HepG2 (cell line): Measurements from ENCODE around the gene PIEZO1. TPM values are rescaled to one million over a fixed set of nuclear protein-coding genes. Genes with fewer than 3 reads are reported as not detected.

Source experiments
- ELF3 ChIP-seq: IDR thresholded peaks from 2 replicates; pipeline ENCODE4 v1.6.1; 2016; ENCODE audit warnings: missing genetic modification reagents, missing compliant biosample characterization
- NFYC ChIP-seq: IDR thresholded peaks from 2 replicates; pipeline ENCODE4 v1.6.1; 2016; ENCODE audit warnings: missing genetic modification reagents, missing compliant biosample characterization
- NR3C1 ChIP-seq: sonication (generic); formaldehyde crosslinking; IDR thresholded peaks from 2 replicates; pipeline ENCODE4 v1.4.0; 2020; ENCODE audit warnings: missing genetic modification reagents
- PHF5A ChIP-seq: IDR thresholded peaks from one replicate; pipeline ENCODE4 v1.6.1; 2018; ENCODE audit warnings: low read depth, missing genetic modification reagents; ENCODE audit not compliant: unreplicated experiment
- PITX1 ChIP-seq: sonication (generic); formaldehyde crosslinking; IDR thresholded peaks from 2 replicates; pipeline ENCODE4 v1.5.1; 2020; ENCODE audit warnings: mild to moderate bottlenecking, missing genetic modification reagents
- RBM39 ChIP-seq: fragments of 200-400 bp; formaldehyde crosslinking; IDR thresholded peaks from one replicate; pipeline ENCODE4 v1.6.1; 2018; ENCODE audit warnings: antibody characterized with exemption, mild to moderate bottlenecking, low read depth, low read length; ENCODE audit not compliant: poor library complexity, severe bottlenecking
- SYNCRIP ChIP-seq: fragments of 200-400 bp; formaldehyde crosslinking; IDR thresholded peaks from 2 replicates; pipeline ENCODE4 v1.6.1; 2018; ENCODE audit warnings: mild to moderate bottlenecking, low read depth, low read length; ENCODE audit not compliant: insufficient read depth
- ZIK1 ChIP-seq: sonication (generic); formaldehyde crosslinking; IDR thresholded peaks from 2 replicates; pipeline ENCODE4 v1.5.0; 2020; ENCODE audit warnings: mild to moderate bottlenecking, low read depth, missing genetic modification reagents, borderline replicate concordance
- ZNF263 ChIP-seq: sonication (generic); formaldehyde crosslinking; IDR thresholded peaks from 2 replicates; pipeline ENCODE4 v1.4.0; 2020; ENCODE audit warnings: missing genetic modification reagents
- ZNF546 ChIP-seq: sonication (generic); formaldehyde crosslinking; conservative IDR thresholded peaks from 2 replicates; pipeline ENCODE4 v1.8.1; 2023; ENCODE audit warnings: mild to moderate bottlenecking, missing genetic modification reagents
- ZNF660 ChIP-seq: sonication (generic); formaldehyde crosslinking; IDR thresholded peaks from 2 replicates; pipeline ENCODE4 v1.5.1; 2020; ENCODE audit warnings: mild to moderate bottlenecking, low read depth, missing genetic modification reagents, borderline replicate concordance
- ZNF713 ChIP-seq: sonication (generic); formaldehyde crosslinking; IDR thresholded peaks from 2 replicates; pipeline ENCODE4 v1.4.0; 2020; ENCODE audit warnings: mild to moderate bottlenecking, missing genetic modification reagents
- ZNF75D ChIP-seq: sonication (generic); formaldehyde crosslinking; IDR thresholded peaks from 2 replicates; pipeline ENCODE4 v1.8.1; 2023; ENCODE audit warnings: missing genetic modification reagents, mild to moderate bottlenecking, borderline replicate concordance
- ZNF766 ChIP-seq: sonication (generic); formaldehyde crosslinking; IDR thresholded peaks from 2 replicates; pipeline ENCODE4 v1.5.0; 2020; ENCODE audit warnings: missing genetic modification reagents, borderline replicate concordance
- polyA plus RNA-seq, 8 experiments: library from polyadenylated mRNA; depleted of rRNA in 3 of 8; stranded (reverse) in 7 of 8; unstranded in 1 of 8; fragments of >200 nt; fragmentation: Illumina TruSeq in 4 of 8; extraction: Trizol in 4 of 8; gene quantifications; 2 replicates each; pipeline versions ENCODE4 v1.2.1 to v1.2.3, GENCODE V29; 2011 to 2016; ENCODE audit warnings: low read depth in 4 of 8, missing spikeins in 1 of 8, mixed read lengths in 1 of 8; ENCODE audit not compliant: insufficient read depth in 1 of 8
- total RNA-seq, 5 experiments: library from RNA; depleted of rRNA; stranded (reverse); fragments of >200 nt; fragmentation: Illumina TruSeq; extraction: Trizol; gene quantifications; 2 replicates each; pipeline ENCODE4 v1.2.3, GENCODE V29; 2016; ENCODE audit warnings: low read depth in 1 of 5
- TF ChIP-seq, protein P1 (sequence below): sonication (generic); formaldehyde crosslinking; IDR thresholded peaks from 2 replicates; pipeline ENCODE4 v1.4.0; 2020; ENCODE audit warnings: missing genetic modification reagents
- TF ChIP-seq, protein P2 (sequence below): IDR thresholded peaks from 2 replicates; pipeline ENCODE4 v1.6.1; 2016; ENCODE audit warnings: mild to moderate bottlenecking, missing biosample characterization, missing genetic modification reagents
- TF ChIP-seq, protein P3 (sequence below): sonication (generic); formaldehyde crosslinking; IDR thresholded peaks from 2 replicates; pipeline ENCODE4 v1.8.1; 2023; ENCODE audit warnings: mild to moderate bottlenecking, missing genetic modification reagents
- TF ChIP-seq, protein P4 (sequence below): fragments of 450-650 bp; IDR thresholded peaks from 2 replicates; pipeline ENCODE4 v1.6.1; 2017
- TF ChIP-seq, protein P5 (sequence below): sonication (generic); formaldehyde crosslinking; IDR thresholded peaks from 2 replicates; pipeline ENCODE4 v1.8.0; 2022; ENCODE audit warnings: missing genetic modification reagents, low read depth, mild to moderate bottlenecking, borderline replicate concordance
- TF ChIP-seq, protein P6 (sequence below): sonication (generic); formaldehyde crosslinking; IDR thresholded peaks from 2 replicates; pipeline ENCODE4 v1.4.0; 2020; ENCODE audit warnings: missing genetic modification reagents, mild to moderate bottlenecking, borderline replicate concordance

Gene PIEZO1
- total and polyA plus RNA-seq, 2 of the 13 experiments (the other 11 are each of a cell fraction or from before 2014, with no cell fraction given) = 67.9 to 85.0 TPM

DNA sequence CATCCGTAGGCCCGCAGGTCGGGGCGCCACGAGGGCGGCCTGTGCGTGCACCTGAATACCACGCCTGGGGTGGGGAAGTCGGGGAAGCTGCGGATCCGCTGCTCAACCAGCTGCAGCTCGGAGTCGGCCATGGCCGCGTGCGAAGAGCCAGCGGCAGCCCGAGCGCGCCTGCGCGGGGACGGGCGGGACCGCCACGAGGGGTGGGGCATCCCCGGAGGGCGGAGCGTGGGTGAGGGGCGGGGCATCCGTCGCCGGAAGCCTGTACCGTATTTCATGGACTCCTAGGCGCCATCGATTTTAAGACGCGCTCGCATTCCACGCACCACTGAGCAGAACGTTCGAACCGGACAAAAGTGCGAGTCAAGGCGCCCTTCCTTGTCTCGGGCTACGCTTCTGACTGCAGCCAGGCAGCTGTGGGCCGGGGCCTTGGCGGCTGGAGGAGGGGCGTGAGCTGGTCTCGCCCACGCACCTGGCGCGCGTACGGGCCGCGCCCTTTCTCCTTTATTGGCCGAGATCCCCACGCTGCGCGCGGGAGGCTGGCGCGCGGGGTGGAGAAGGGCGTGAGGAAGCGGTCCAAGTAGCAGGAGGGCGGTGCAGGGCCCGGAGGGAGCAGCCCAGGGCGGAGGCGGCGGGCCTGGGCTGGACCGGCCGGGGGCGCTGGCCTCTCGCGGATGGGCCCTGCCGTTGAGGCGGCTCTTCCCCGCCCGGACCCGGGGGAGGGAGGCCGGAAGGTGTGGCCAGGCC, 26.9 kb upstream of the PIEZO1 start, which contains the start of gene APRT (continued):
- TF ChIP-seq, protein P1, sequence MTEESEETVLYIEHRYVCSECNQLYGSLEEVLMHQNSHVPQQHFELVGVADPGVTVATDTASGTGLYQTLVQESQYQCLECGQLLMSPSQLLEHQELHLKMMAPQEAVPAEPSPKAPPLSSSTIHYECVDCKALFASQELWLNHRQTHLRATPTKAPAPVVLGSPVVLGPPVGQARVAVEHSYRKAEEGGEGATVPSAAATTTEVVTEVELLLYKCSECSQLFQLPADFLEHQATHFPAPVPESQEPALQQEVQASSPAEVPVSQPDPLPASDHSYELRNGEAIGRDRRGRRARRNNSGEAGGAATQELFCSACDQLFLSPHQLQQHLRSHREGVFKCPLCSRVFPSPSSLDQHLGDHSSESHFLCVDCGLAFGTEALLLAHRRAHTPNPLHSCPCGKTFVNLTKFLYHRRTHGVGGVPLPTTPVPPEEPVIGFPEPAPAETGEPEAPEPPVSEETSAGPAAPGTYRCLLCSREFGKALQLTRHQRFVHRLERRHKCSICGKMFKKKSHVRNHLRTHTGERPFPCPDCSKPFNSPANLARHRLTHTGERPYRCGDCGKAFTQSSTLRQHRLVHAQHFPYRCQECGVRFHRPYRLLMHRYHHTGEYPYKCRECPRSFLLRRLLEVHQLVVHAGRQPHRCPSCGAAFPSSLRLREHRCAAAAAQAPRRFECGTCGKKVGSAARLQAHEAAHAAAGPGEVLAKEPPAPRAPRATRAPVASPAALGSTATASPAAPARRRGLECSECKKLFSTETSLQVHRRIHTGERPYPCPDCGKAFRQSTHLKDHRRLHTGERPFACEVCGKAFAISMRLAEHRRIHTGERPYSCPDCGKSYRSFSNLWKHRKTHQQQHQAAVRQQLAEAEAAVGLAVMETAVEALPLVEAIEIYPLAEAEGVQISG = peak; percentile 35; the same call in 1 of the 2 replicates
- TF ChIP-seq, protein P2, sequence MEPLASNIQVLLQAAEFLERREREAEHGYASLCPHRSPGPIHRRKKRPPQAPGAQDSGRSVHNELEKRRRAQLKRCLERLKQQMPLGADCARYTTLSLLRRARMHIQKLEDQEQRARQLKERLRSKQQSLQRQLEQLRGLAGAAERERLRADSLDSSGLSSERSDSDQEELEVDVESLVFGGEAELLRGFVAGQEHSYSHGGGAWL (CRISPR knock-in tag) = peak; percentile 95
- TF ChIP-seq ELF3 = 0 out of 2 replicates have a peak, but pooled peaks have one; percentile 40
- TF ChIP-seq ZNF766 = 0 out of 2 replicates have a peak, but pooled peaks have one; percentile 58
- no peak; the same call in 1 of the 2 replicates for TF ChIP-seq NFYC (CRISPR knock-in tag)
- peak; percentile 74 for TF ChIP-seq PITX1 (CRISPR knock-in tag)
- TF ChIP-seq, protein P3, sequence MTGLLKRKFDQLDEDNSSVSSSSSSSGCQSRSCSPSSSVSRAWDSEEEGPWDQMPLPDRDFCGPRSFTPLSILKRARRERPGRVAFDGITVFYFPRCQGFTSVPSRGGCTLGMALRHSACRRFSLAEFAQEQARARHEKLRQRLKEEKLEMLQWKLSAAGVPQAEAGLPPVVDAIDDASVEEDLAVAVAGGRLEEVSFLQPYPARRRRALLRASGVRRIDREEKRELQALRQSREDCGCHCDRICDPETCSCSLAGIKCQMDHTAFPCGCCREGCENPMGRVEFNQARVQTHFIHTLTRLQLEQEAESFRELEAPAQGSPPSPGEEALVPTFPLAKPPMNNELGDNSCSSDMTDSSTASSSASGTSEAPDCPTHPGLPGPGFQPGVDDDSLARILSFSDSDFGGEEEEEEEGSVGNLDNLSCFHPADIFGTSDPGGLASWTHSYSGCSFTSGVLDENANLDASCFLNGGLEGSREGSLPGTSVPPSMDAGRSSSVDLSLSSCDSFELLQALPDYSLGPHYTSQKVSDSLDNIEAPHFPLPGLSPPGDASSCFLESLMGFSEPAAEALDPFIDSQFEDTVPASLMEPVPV (CRISPR knock-in tag) = peak; percentile 37; the same call in 1 of the 2 replicates
- no peak; the same call in 1 of the 2 replicates for TF ChIP-seq ZIK1 (CRISPR knock-in tag)
- TF ChIP-seq ZNF75D = no peak
- TF ChIP-seq SYNCRIP = no peak
- peak; percentile 95 for TF ChIP-seq ZNF546 (CRISPR knock-in tag)
- TF ChIP-seq ZNF713 (CRISPR knock-in tag) = no peak
- TF ChIP-seq PHF5A (CRISPR knock-in tag) = peak; percentile 67
- TF ChIP-seq, protein P4, sequence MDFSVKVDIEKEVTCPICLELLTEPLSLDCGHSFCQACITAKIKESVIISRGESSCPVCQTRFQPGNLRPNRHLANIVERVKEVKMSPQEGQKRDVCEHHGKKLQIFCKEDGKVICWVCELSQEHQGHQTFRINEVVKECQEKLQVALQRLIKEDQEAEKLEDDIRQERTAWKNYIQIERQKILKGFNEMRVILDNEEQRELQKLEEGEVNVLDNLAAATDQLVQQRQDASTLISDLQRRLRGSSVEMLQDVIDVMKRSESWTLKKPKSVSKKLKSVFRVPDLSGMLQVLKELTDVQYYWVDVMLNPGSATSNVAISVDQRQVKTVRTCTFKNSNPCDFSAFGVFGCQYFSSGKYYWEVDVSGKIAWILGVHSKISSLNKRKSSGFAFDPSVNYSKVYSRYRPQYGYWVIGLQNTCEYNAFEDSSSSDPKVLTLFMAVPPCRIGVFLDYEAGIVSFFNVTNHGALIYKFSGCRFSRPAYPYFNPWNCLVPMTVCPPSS = no peak
- TF ChIP-seq NR3C1 = peak; percentile 67; the same call in 1 of the 2 replicates
- TF ChIP-seq, protein P5, sequence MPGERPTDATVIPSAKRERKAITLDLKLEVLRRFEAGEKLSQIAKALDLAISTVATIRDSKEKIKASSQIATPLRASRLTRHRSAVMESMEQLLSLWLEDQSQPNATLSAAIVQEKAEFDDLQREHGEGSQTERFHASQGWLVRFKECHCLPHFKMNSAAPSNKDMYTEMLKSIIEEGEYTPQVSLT (CRISPR knock-in tag) = no peak; the same call in 1 of the 2 replicates
- TF ChIP-seq RBM39 = peak; percentile 93
- TF ChIP-seq ZNF660 (CRISPR knock-in tag) = no peak; the same call in 1 of the 2 replicates
- TF ChIP-seq, protein P6, sequence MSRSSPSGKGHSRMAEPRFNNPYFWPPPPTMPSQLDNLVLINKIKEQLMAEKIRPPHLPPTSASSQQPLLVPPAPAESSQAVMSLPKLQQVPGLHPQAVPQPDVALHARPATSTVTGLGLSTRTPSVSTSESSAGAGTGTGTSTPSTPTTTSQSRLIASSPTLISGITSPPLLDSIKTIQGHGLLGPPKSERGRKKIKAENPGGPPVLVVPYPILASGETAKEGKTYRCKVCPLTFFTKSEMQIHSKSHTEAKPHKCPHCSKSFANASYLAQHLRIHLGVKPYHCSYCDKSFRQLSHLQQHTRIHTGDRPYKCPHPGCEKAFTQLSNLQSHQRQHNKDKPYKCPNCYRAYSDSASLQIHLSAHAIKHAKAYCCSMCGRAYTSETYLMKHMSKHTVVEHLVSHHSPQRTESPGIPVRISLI (CRISPR knock-in tag) = 0 out of 2 replicates have a peak, but pooled peaks have one; percentile 29
- 0 out of 2 replicates have a peak, but pooled peaks have one; percentile 25 for TF ChIP-seq ZNF263
